PC-3 (cell line): ENCODE data around the gene E2F1. TPM values are rescaled to one million over a fixed set of nuclear protein-coding genes. Genes with fewer than 3 reads are reported as not detected.
A peak's percentile ranks its signal among the peaks of the same experiment; 100 is the strongest.
"Not testable (repeated sequence)": the region's sequence is repeated elsewhere in the genome, so short reads cannot be mapped to it uniquely, and the experiment has no call there.

Experiments
- ATAC-seq: fragments of 200-7000 bp; cut with Tn5 transposase; 2 replicates; pipeline ENCODE4 v1.9.1; 2020; ENCODE audit warnings: mild to moderate bottlenecking, moderate library complexity
- BruUV-seq: library from RNA; stranded (reverse); fragments of 400-500 nt; replicated peaks from 2 replicates; lab custom pipeline; 2021; lab: Mats Ljungman, UMichigan
- CTCF ChIA-PET: fragments of 300-600 bp; sonication (Branson Sonifier 250); formaldehyde crosslinking; loops from one replicate; lab custom pipeline; 2022; ENCODE audit warnings: antibody characterized with exemption; lab: Charles Lee
- POLR2A ChIA-PET: fragments of 300-600 bp; sonication (Branson Sonifier 250); formaldehyde crosslinking; loops from one replicate; lab custom pipeline; 2022; ENCODE audit warnings: antibody characterized with exemption; ENCODE audit not compliant: unreplicated experiment; lab: Charles Lee
- DNase-seq: peaks from one replicate; pipeline ENCODE4 v3.0.0-alpha.2; 2015
- H2AFZ ChIP-seq: fragments of 300-600 bp; sonication (generic); 2 replicates; pipeline ENCODE4 v1.6.0; 2016; ENCODE audit warnings: antibody characterized with exemption, low read length
- H3F3A ChIP-seq: fragments of 300-600 bp; sonication (generic); one replicate; pipeline ENCODE4 v1.6.0; 2017; ENCODE audit warnings: antibody characterized with exemption, low read length, control low read depth, mild to moderate bottlenecking; ENCODE audit not compliant: unreplicated experiment
- H3K27ac ChIP-seq: fragments of 300-600 bp; sonication (generic); 2 replicates; pipeline ENCODE4 v1.5.1; 2016; ENCODE audit warnings: mild to moderate bottlenecking, low read length
- H3K27me3 ChIP-seq: fragments of 300-600 bp; sonication (generic); 2 replicates; pipeline ENCODE4 v1.6.1; 2016; ENCODE audit warnings: low read length, mixed read lengths
- H3K36me3 ChIP-seq: fragments of 300-600 bp; sonication (generic); 2 replicates; pipeline ENCODE4 v1.6.1; 2016; ENCODE audit warnings: low read depth, mixed run types, low read length, mixed read lengths
- H3K4me1 ChIP-seq: fragments of 300-600 bp; sonication (generic); 2 replicates; pipeline ENCODE4 v1.5.1; 2016; ENCODE audit warnings: low read length; ENCODE audit not compliant: insufficient read depth
- H3K4me2 ChIP-seq: fragments of 300-600 bp; sonication (generic); 2 replicates; pipeline ENCODE4 v1.6.0; 2016; ENCODE audit warnings: low read length
- H3K4me3 ChIP-seq: fragments of 300-600 bp; sonication (generic); 2 replicates; pipeline ENCODE4 v1.5.1; 2016; ENCODE audit warnings: mild to moderate bottlenecking, low read length, mixed read lengths
- H3K79me2 ChIP-seq: fragments of 300-600 bp; sonication (generic); 2 replicates; pipeline ENCODE4 v1.6.1; 2017; ENCODE audit warnings: low read length, mixed read lengths
- H3K9ac ChIP-seq: fragments of 300-600 bp; sonication (generic); 2 replicates; pipeline ENCODE4 v1.6.0; 2016; ENCODE audit warnings: mild to moderate bottlenecking, low read length
- H3K9me2 ChIP-seq: fragments of 300-600 bp; sonication (generic); replicated peaks from 2 replicates; pipeline ENCODE4 v1.6.1; 2016; ENCODE audit warnings: mixed run types, low read length, mixed read lengths
- H3K9me3 ChIP-seq: fragments of 300-600 bp; sonication (generic); 2 replicates; pipeline ENCODE4 v1.6.1; 2016; ENCODE audit warnings: low read length, mixed read lengths
- H4K20me1 ChIP-seq: fragments of 300-600 bp; sonication (generic); 2 replicates; pipeline ENCODE4 v1.6.1; 2016; ENCODE audit warnings: low read length, mixed read lengths
- EZH2 ChIP-seq: fragments of 300-600 bp; sonication (generic); IDR thresholded peaks from one replicate; pipeline ENCODE4 v1.6.1; 2017; ENCODE audit warnings: antibody characterized with exemption, mild to moderate bottlenecking, low read length; ENCODE audit not compliant: unreplicated experiment
- EZH2phosphoT487 ChIP-seq: fragments of 300-600 bp; sonication (generic); IDR thresholded peaks from 2 replicates; pipeline ENCODE4 v1.6.1; 2018; ENCODE audit warnings: mild to moderate bottlenecking, antibody characterized with exemption, low read length, borderline replicate concordance
- intact Hi-C: fragments of 100-400 bp; cut with micrococcal nuclease; formaldehyde crosslinking; loops from 2 replicates; pipeline ENCODE4 v1.9.0; 2023
- total RNA-seq: library from RNA; depleted of rRNA; stranded (reverse); fragments of >200 nt; gene quantifications from 2 replicates; pipeline ENCODE4 v1.2.3, GENCODE V29; 2014
- TF ChIP-seq, protein P1 (sequence below): fragments of 300-600 bp; sonication (generic); conservative IDR thresholded peaks from 2 replicates; pipeline ENCODE4 v1.5.1; 2017; ENCODE audit warnings: antibody characterized with exemption, low read depth, mild to moderate bottlenecking, low read length

The E2F1 gene
- total RNA-seq, 1 experiment from 2014 or later: 63.7 TPM

DNA sequence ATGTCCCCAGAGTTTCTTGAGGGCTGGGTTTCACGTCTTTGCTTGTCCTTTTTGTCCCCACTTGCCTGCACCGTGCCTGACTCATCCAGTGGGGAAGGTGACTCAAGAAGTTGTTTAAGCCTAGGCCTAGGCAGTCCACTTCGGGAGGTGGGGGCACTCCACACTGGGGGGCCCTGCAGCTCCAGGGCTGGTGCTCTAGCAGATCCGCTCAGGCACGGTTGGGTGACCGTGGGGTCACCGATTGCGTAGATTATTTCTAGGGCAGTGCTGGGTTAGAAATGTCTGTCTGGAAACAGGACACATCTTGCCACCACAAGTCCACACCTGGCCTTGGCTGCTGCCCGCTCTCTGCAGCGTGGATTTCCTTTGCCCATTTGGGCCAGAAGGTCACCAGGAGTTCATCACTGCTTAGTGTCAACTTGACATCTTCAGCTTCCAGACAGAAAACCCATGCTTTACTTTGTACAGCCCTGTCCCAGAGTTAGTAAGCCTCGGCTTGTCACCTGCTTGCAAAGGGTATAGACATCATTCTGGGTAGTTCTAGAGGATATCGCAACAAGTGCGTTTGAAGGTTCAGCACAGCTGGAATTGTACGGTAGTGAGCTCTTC, 37.7 kb downstream of the E2F1 start:
- Histone ChIP-seq H4K20me1 (no peaks in the 10 kb centered on the region), H3K9me2 (no peaks in the 10 kb centered on the region), H3K9ac (no peak overlapping the region), H3K36me3 (peaks cover 15% of the 10 kb centered on the region), H3K4me2 (peak overlapping the region; percentile 79), H3K4me3 (peak overlapping the region; percentile 36; the same call in 1 of the 2 replicates), H3K27me3 (no peaks in the 10 kb centered on the region), H3F3A (no peaks in the 10 kb centered on the region), H3K79me2 (no peaks in the 10 kb centered on the region), H3K27ac (peak overlapping the region; percentile 58), H3K4me1 (peaks cover 34% of the 10 kb centered on the region), H2AFZ (0 out of 2 replicates have a peak overlapping the region, but pooled peaks have one; percentile 3), H3K9me3 (no peaks in the 10 kb centered on the region)
- ATAC-seq: peak; percentile 40
- DNase-seq: peak; percentile 48
- BruUV-seq: no TSS peak
- ChIA-PET CTCF (interaction anchor here (1.5 kb wide), 1 partner anchor 94 kb away, joined by 12 read pairs; no protein-coding TSS in a partner anchor), POLR2A (interaction anchor here (1.0 to 1.4 kb wide), 2 partner anchors 126 to 159 kb away, joined by 6 to 11 read pairs; partner anchors contain the start of gene CBFA2T2)
- intact Hi-C loops: loop anchor here (5.0 kb wide), 2 partner anchors 86 to 131 kb away; no protein-coding TSS in a partner anchor
- TF ChIP-seq EZH2 (no peak), EZH2phosphoT487 (no peak)
- TF ChIP-seq, protein P1, sequence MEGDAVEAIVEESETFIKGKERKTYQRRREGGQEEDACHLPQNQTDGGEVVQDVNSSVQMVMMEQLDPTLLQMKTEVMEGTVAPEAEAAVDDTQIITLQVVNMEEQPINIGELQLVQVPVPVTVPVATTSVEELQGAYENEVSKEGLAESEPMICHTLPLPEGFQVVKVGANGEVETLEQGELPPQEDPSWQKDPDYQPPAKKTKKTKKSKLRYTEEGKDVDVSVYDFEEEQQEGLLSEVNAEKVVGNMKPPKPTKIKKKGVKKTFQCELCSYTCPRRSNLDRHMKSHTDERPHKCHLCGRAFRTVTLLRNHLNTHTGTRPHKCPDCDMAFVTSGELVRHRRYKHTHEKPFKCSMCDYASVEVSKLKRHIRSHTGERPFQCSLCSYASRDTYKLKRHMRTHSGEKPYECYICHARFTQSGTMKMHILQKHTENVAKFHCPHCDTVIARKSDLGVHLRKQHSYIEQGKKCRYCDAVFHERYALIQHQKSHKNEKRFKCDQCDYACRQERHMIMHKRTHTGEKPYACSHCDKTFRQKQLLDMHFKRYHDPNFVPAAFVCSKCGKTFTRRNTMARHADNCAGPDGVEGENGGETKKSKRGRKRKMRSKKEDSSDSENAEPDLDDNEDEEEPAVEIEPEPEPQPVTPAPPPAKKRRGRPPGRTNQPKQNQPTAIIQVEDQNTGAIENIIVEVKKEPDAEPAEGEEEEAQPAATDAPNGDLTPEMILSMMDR: no peak

DNA sequence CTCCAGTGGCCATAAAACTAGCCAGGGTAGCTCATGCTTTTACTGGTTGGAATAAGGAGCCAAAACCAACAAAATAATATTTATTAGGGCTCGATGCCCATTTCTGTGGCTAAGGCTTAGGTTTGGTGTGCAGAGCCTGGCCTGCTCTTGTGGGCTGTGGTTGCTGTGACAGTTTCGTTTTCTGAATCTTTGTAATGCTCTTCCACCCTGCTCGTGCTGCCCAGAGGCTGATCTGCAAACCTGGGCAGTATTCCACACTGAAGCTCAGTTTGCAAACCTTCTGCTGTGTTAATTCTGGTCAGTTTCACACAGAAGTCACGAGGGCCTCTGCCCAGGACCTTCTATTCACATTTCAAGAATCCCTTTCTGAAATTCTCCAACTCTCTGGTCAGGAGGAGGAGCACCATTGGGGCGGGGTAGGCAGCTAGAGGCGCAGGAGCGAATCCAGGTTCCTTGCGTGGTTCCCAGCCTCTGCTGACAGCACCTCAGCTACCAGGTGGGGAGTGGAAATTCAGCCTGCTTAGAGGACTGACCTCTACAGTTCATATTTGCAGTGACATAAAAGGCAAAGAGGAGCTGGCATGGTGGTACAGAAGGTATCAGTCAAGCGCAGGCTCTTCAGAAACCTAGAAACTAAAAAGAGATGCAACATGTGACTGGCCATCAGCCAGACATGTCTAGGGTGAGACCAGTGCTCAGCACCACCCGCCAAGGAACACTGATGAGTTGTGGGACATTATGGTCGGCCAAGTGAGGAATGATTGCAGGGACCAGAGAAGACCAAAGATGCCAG, 38.4 kb downstream of the E2F1 start:
- CTCF ChIA-PET: interaction anchor here (0.6 to 1.5 kb wide), 2 partner anchors 20 to 93 kb away, joined by 3 to 12 read pairs; no protein-coding TSS in a partner anchor
- H4K20me1 ChIP-seq: no peaks in the 10 kb centered on the region
- peak overlapping the region; percentile 36; the same call in 1 of the 2 replicates for H3K4me3 ChIP-seq
- peak; percentile 85 for DNase-seq
- no peaks in the 10 kb centered on the region for H3K27me3 ChIP-seq
- peak overlapping the region; percentile 58 for H3K27ac ChIP-seq
- 0 out of 2 replicates have a peak overlapping the region, but pooled peaks have one; percentile 3 for H2AFZ ChIP-seq
- intact Hi-C loops: loop anchor here (5.0 kb wide), 2 partner anchors 85 to 130 kb away; no protein-coding TSS in a partner anchor
- TF ChIP-seq, protein P1: no peak
- no peak for TF ChIP-seq EZH2
- no peak for TF ChIP-seq EZH2phosphoT487
- no peaks in the 10 kb centered on the region for H3K9me2 ChIP-seq
- POLR2A ChIA-PET: interaction anchor here (0.6 to 1.4 kb wide), 6 partner anchors 55 to 274 kb away, joined by 4 to 12 read pairs (median 8); partner anchors contain the start of genes CBFA2T2 and SNTA1
- H3K36me3 ChIP-seq: peaks cover 15% of the 10 kb centered on the region
- no peak overlapping the region for H3K9ac ChIP-seq
- BruUV-seq: no TSS peak
- H3F3A ChIP-seq: no peaks in the 10 kb centered on the region
- peak; percentile 90 for ATAC-seq
- H3K4me1 ChIP-seq: peaks cover 32% of the 10 kb centered on the region
- H3K79me2 ChIP-seq: no peaks in the 10 kb centered on the region
- peak overlapping the region; percentile 79 for H3K4me2 ChIP-seq
- no peaks in the 10 kb centered on the region for H3K9me3 ChIP-seq

DNA sequence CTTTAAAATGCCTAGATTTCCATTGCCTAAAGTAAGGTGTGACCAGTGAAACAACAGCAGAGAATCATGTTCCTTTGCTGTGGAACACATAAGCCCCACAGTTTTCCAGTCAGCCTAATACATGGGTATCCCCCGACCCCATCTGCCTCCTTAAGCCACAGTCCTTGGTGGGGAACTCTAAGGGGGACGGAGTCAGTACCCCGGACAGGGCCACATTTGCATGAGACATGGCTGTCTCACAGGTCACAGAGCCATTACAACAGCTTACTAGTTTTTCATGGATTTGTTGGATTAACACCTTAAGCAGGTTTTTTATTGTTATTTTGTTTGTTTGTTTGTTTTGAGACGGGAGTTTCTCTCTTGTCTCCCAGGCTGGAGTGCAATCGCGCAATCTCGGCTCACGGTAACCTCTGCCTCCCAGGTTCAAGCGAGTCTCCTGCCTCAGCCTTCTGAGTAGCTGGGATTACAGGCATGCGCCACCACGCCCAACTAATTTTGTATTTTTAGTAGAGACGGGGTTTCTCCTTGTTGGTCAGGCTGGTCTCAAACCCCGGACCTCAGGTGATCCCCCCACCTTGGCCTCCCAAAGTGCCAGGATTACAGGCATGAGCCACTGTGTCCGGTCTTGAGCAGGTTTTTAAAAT, 39.1 kb downstream of the E2F1 start:
- ChIA-PET CTCF (interaction anchor here (0.6 to 1.5 kb wide), 2 partner anchors 21 to 92 kb away, joined by 3 to 12 read pairs; no protein-coding TSS in a partner anchor), POLR2A (interaction anchor here (0.6 to 1.4 kb wide), 5 partner anchors 92 to 273 kb away, joined by 4 to 12 read pairs (median 6); partner anchors contain the start of genes CBFA2T2 and SNTA1)
- peak overlapping the region; percentile 79 for H3K4me2 ChIP-seq

More for the DNA sequence above, 39.1 kb downstream of the E2F1 start:
- not testable (repeated sequence) for ATAC-seq, H3K27me3 ChIP-seq, H3K9ac ChIP-seq, H4K20me1 ChIP-seq, H3F3A ChIP-seq, H3K9me3 ChIP-seq, H2AFZ ChIP-seq, DNase-seq, H3K9me2 ChIP-seq, H3K79me2 ChIP-seq, H3K27ac ChIP-seq, H3K4me3 ChIP-seq
- intact Hi-C loops: loop anchor here (5.0 kb wide), 2 partner anchors 85 to 130 kb away; no protein-coding TSS in a partner anchor
- Histone ChIP-seq H3K36me3 (peaks cover 15% of the 10 kb centered on the region), H3K4me1 (peaks cover 32% of the 10 kb centered on the region)
- TSS peak; percentile 61 for BruUV-seq
